WTC11 (cell line): Measurements from ENCODE around the gene LDLRAD3. TPM values are rescaled to one million over a fixed set of nuclear protein-coding genes. Genes with fewer than 3 reads are reported as not detected.

Experiments
- ATAC-seq: fragments of 200-7000 bp; cut with Tn5 transposase; 2 replicates; pipeline ENCODE4 v1.10.0; 2021; ENCODE audit warnings: mild to moderate bottlenecking, moderate library complexity
- CTCF ChIA-PET: fragments of 300-600 bp; sonication (Branson Sonifier 250); formaldehyde crosslinking; loops from one replicate; lab custom pipeline; 2021; ENCODE audit warnings: antibody characterized with exemption; lab: Charles Lee
- POLR2A ChIA-PET: fragments of 350-600 bp; sonication (Branson Sonifier 250); formaldehyde crosslinking; loops from one replicate; lab custom pipeline; 2021; ENCODE audit warnings: antibody characterized with exemption; lab: Charles Lee
- DNase-seq: peaks from one replicate; pipeline ENCODE4 v3.0.0; 2021; ENCODE audit warnings: low spot score
- H3K27ac Mint-ChIP-seq: 2 replicates; pipeline ENCODE4 v1.8.0; 2021; ENCODE audit warnings: mixed read lengths
- H3K27me3 Mint-ChIP-seq: 2 replicates; pipeline ENCODE4 v1.8.0; 2021; ENCODE audit warnings: low read depth, mild to moderate bottlenecking, moderate library complexity, mixed read lengths
- H3K36me3 Mint-ChIP-seq: 2 replicates; pipeline ENCODE4 v1.8.0; 2021; ENCODE audit warnings: mixed read lengths
- H3K4me1 Mint-ChIP-seq: 2 replicates; pipeline ENCODE4 v1.8.0; 2022; ENCODE audit warnings: mixed read lengths
- H3K4me3 Mint-ChIP-seq: 2 replicates; pipeline ENCODE4 v1.8.0; 2021; ENCODE audit warnings: mild to moderate bottlenecking, moderate library complexity, mixed read lengths
- H3K9me3 Mint-ChIP-seq: 2 replicates; pipeline ENCODE4 v1.8.0; 2021; ENCODE audit warnings: mixed read lengths
- E2F4 ChIP-seq: sonication (generic); formaldehyde crosslinking; IDR thresholded peaks from 2 replicates; pipeline ENCODE4 v1.8.1; 2022; ENCODE audit warnings: low read depth, mild to moderate bottlenecking, moderate library complexity, missing genetic modification reagents, borderline replicate concordance
- FOXP1 ChIP-seq: sonication (generic); formaldehyde crosslinking; IDR thresholded peaks from 2 replicates; pipeline ENCODE4 v1.8.0; 2022; ENCODE audit warnings: missing genetic modification reagents, mild to moderate bottlenecking, moderate library complexity, borderline replicate concordance
- GABPB1 ChIP-seq: sonication (generic); formaldehyde crosslinking; IDR thresholded peaks from 2 replicates; pipeline ENCODE4 v1.8.1; 2023; ENCODE audit warnings: mild to moderate bottlenecking, missing genetic modification reagents
- GRHL2 ChIP-seq: fragments of 250-450 bp; sonication (Bioruptor Pico); IDR thresholded peaks from 2 replicates; pipeline ENCODE4 v1.8.0; 2022; ENCODE audit warnings: mild to moderate bottlenecking, moderate library complexity; ENCODE audit not compliant: insufficient replicate concordance, severe bottlenecking
- HMGXB4 ChIP-seq: sonication (generic); formaldehyde crosslinking; IDR thresholded peaks from 2 replicates; pipeline ENCODE4 v1.8.1; 2023; ENCODE audit warnings: mild to moderate bottlenecking, moderate library complexity, missing genetic modification reagents
- IRF1 ChIP-seq: sonication (generic); formaldehyde crosslinking; IDR thresholded peaks from 2 replicates; pipeline ENCODE4 v1.8.0; 2023; ENCODE audit warnings: missing genetic modification reagents
- IRF2 ChIP-seq: sonication (generic); formaldehyde crosslinking; IDR thresholded peaks from 2 replicates; pipeline ENCODE4 v1.8.0; 2022; ENCODE audit warnings: low read depth, missing genetic modification reagents, borderline replicate concordance
- JUN ChIP-seq: sonication (generic); formaldehyde crosslinking; IDR thresholded peaks from 2 replicates; pipeline ENCODE4 v1.8.0; 2023; ENCODE audit warnings: mild to moderate bottlenecking, missing genetic modification reagents
- MAX ChIP-seq: sonication (generic); formaldehyde crosslinking; IDR thresholded peaks from 2 replicates; pipeline ENCODE4 v1.8.0; 2022; ENCODE audit warnings: mild to moderate bottlenecking, missing genetic modification reagents
- PREB ChIP-seq: sonication (generic); formaldehyde crosslinking; IDR thresholded peaks from 2 replicates; pipeline ENCODE4 v1.8.1; 2022; ENCODE audit warnings: mild to moderate bottlenecking, missing genetic modification reagents, moderate library complexity, borderline replicate concordance
- RORB ChIP-seq: fragments of 250-450 bp; sonication (Bioruptor Pico); IDR thresholded peaks from 2 replicates; pipeline ENCODE4 v1.9.0; 2021; ENCODE audit warnings: mild to moderate bottlenecking
- USF2 ChIP-seq: sonication (generic); formaldehyde crosslinking; IDR thresholded peaks from 2 replicates; pipeline ENCODE4 v1.8.1; 2023; ENCODE audit warnings: mild to moderate bottlenecking, missing genetic modification reagents, moderate library complexity
- ZMAT4 ChIP-seq: fragments of 250-450 bp; sonication (Bioruptor Pico); IDR thresholded peaks from 2 replicates; pipeline ENCODE4 v1.9.0; 2021; ENCODE audit warnings: mild to moderate bottlenecking
- ZNF121 ChIP-seq: sonication (generic); formaldehyde crosslinking; IDR thresholded peaks from 2 replicates; pipeline ENCODE4 v1.8.0; 2023; ENCODE audit warnings: missing genetic modification reagents
- ZNF138 ChIP-seq: sonication (generic); formaldehyde crosslinking; conservative IDR thresholded peaks from 2 replicates; pipeline ENCODE4 v1.8.1; 2022; ENCODE audit warnings: mild to moderate bottlenecking, moderate library complexity, missing genetic modification reagents
- ZNF219 ChIP-seq: sonication (generic); formaldehyde crosslinking; IDR thresholded peaks from 2 replicates; pipeline ENCODE4 v1.8.0; 2023; ENCODE audit warnings: missing genetic modification reagents, mild to moderate bottlenecking, borderline replicate concordance
- ZNF232 ChIP-seq: sonication (generic); formaldehyde crosslinking; IDR thresholded peaks from 2 replicates; pipeline ENCODE4 v1.8.0; 2022; ENCODE audit warnings: mild to moderate bottlenecking, missing genetic modification reagents
- ZNF281 ChIP-seq: sonication (generic); formaldehyde crosslinking; IDR thresholded peaks from 2 replicates; pipeline ENCODE4 v1.8.0; 2023; ENCODE audit warnings: mild to moderate bottlenecking, missing genetic modification reagents
- ZNF396 ChIP-seq: fragments of 250-450 bp; sonication (Bioruptor Pico); IDR thresholded peaks from 2 replicates; pipeline ENCODE4 v1.8.0; 2021; ENCODE audit warnings: mild to moderate bottlenecking, moderate library complexity, borderline replicate concordance
- total RNA-seq: library from RNA; stranded (reverse); gene quantifications from 3 replicates; pipeline ENCODE4 v1.2.3, GENCODE V29; 2021

Gene LDLRAD3
- total RNA-seq, 1 experiment from 2014 or later = 14.5 TPM

- no peaks in the 10 kb centered on the region for H3K36me3 Mint-ChIP-seq
- DNase-seq (no peak), ATAC-seq (no peak; the same call in 1 of the 2 replicates)
- peaks cover 13% of the 10 kb centered on the region for H3K9me3 Mint-ChIP-seq
- ChIA-PET CTCF (interaction anchor here (0.5 to 0.7 kb wide), 2 partner anchors 11 to 422 kb away, joined by 3 to 4 read pairs; no protein-coding TSS in a partner anchor), POLR2A (no interaction called here)
- H3K4me1 Mint-ChIP-seq = no peaks in the 10 kb centered on the region
- H3K27me3 Mint-ChIP-seq = peaks cover 3% of the 10 kb centered on the region; the same call in 1 of the 2 replicates
- H3K27ac Mint-ChIP-seq = no peak overlapping the region
- H3K4me3 Mint-ChIP-seq = no peak overlapping the region
- TF ChIP-seq GRHL2 (CRISPR knock-in tag) (no peak), E2F4 (no peak), IRF1 (CRISPR knock-in tag) (no peak), ZMAT4 (CRISPR knock-in tag) (no peak), IRF2 (CRISPR knock-in tag) (no peak), ZNF396 (CRISPR knock-in tag) (no peak), ZNF232 (no peak), USF2 (CRISPR knock-in tag) (no peak)
These were observed 299.8 kb downstream of the LDLRAD3 start for GRCh38 chr11:36243641-36244040.

GRCh38 chr11:36247493-36247892, 303.6 kb downstream of the LDLRAD3 start:
- CTCF ChIA-PET = no interaction called here
- H3K36me3 Mint-ChIP-seq = no peaks in the 10 kb centered on the region
- DNase-seq = no peak
- no peak for TF ChIP-seq ZNF219
- no peak for TF ChIP-seq IRF1 (CRISPR knock-in tag)
- TF ChIP-seq FOXP1 (CRISPR knock-in tag) = no peak
- 0 out of 2 replicates have a peak, but pooled peaks have one; percentile 26 for TF ChIP-seq GABPB1
- TF ChIP-seq PREB (CRISPR knock-in tag) = no peak
- TF ChIP-seq MAX (CRISPR knock-in tag) = no peak
- H3K4me3 Mint-ChIP-seq = no peak overlapping the region
- peaks cover 24% of the 10 kb centered on the region for H3K9me3 Mint-ChIP-seq
- H3K4me1 Mint-ChIP-seq = no peaks in the 10 kb centered on the region
- H3K27me3 Mint-ChIP-seq = peaks cover 3% of the 10 kb centered on the region; the same call in 1 of the 2 replicates
- POLR2A ChIA-PET = no interaction called here
- H3K27ac Mint-ChIP-seq = no peak overlapping the region
- ATAC-seq = no peak

GRCh38 chr11:36248436-36248835, 304.6 kb downstream of the LDLRAD3 start:
- no peak overlapping the region for H3K27ac Mint-ChIP-seq
- peaks cover 24% of the 10 kb centered on the region for H3K9me3 Mint-ChIP-seq
- ChIA-PET POLR2A (no interaction called here), CTCF (interaction anchor here (1.4 to 4.2 kb wide), 5 partner anchors 10 to 426 kb away, joined by 4 to 18 read pairs (median 5); no protein-coding TSS in a partner anchor)
- no peaks in the 10 kb centered on the region for H3K4me1 Mint-ChIP-seq
- DNase-seq (no peak), ATAC-seq (no peak)
- H3K36me3 Mint-ChIP-seq = no peaks in the 10 kb centered on the region
- H3K27me3 Mint-ChIP-seq = peaks cover 3% of the 10 kb centered on the region; the same call in 1 of the 2 replicates
- H3K4me3 Mint-ChIP-seq = no peak overlapping the region
- TF ChIP-seq ZNF138 (CRISPR knock-in tag) = no peak
- TF ChIP-seq ZNF232 = no peak
- TF ChIP-seq ZNF281 (CRISPR knock-in tag) = no peak
- no peak for TF ChIP-seq JUN (CRISPR knock-in tag)
- TF ChIP-seq RORB (CRISPR knock-in tag) = no peak
- TF ChIP-seq ZNF219 = no peak
- no peak for TF ChIP-seq HMGXB4
- TF ChIP-seq ZNF121 (CRISPR knock-in tag) = no peak
- no peak for TF ChIP-seq E2F4
